ENCODE data around the gene GSG1L2.

Gene GSG1L2

GRCh38 chr17:9810100-9810949 is 11.6 kb downstream of the GSG1L2 start:
- DNase-seq (ENCODE audit: low read depth in 2 of 2): no peak
- TF ChIP-seq, protein P1, sequence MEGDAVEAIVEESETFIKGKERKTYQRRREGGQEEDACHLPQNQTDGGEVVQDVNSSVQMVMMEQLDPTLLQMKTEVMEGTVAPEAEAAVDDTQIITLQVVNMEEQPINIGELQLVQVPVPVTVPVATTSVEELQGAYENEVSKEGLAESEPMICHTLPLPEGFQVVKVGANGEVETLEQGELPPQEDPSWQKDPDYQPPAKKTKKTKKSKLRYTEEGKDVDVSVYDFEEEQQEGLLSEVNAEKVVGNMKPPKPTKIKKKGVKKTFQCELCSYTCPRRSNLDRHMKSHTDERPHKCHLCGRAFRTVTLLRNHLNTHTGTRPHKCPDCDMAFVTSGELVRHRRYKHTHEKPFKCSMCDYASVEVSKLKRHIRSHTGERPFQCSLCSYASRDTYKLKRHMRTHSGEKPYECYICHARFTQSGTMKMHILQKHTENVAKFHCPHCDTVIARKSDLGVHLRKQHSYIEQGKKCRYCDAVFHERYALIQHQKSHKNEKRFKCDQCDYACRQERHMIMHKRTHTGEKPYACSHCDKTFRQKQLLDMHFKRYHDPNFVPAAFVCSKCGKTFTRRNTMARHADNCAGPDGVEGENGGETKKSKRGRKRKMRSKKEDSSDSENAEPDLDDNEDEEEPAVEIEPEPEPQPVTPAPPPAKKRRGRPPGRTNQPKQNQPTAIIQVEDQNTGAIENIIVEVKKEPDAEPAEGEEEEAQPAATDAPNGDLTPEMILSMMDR (IDR thresholded peaks at IDR 0.05; ENCODE audit: low read depth, low read length): no peak
- no peak overlapping the region for H3K4me3 ChIP-seq (replicated peaks in 1 of 2; ENCODE audit: low read depth in 2 of 2, low read length in 2 of 2)

- TF ChIP-seq, protein P1 (IDR thresholded peaks at IDR 0.05; ENCODE audit: low read depth, low read length): no peak
- DNase-seq (ENCODE audit: low read depth in 2 of 2): no peak
- no peak overlapping the region for H3K4me3 ChIP-seq (replicated peaks in 1 of 2; ENCODE audit: low read depth in 2 of 2, low read length in 2 of 2)
These were observed 12.5 kb downstream of the GSG1L2 start for GRCh38 chr17:9809409-9809808.

DNA sequence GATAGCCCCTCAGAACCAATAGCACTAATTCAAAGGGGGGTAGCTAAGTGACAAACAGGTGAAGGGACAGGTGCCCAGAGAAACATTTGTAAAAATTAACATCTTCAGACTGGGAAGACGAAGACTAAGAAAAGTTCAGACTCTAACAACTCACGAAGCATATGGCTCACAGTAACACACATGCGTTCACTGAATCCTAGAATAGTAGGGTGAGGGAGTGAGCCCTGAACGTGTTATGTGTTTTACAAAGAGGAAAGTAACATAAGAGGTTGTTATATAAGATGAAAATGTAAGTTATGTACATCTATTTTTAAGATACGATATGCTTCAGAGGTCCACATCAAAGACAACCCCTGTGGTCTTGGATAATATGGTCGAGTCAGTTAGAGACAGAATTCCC is 15.2 kb downstream of the GSG1L2 start:
- DNase-seq (ENCODE audit: low read depth in 2 of 2): no peak
- TF ChIP-seq, protein P1 (IDR thresholded peaks at IDR 0.05; ENCODE audit: low read depth, low read length): no peak
- no peak overlapping the region for H3K4me3 ChIP-seq (replicated peaks in 1 of 2; ENCODE audit: low read depth in 2 of 2, low read length in 2 of 2)

DNA sequence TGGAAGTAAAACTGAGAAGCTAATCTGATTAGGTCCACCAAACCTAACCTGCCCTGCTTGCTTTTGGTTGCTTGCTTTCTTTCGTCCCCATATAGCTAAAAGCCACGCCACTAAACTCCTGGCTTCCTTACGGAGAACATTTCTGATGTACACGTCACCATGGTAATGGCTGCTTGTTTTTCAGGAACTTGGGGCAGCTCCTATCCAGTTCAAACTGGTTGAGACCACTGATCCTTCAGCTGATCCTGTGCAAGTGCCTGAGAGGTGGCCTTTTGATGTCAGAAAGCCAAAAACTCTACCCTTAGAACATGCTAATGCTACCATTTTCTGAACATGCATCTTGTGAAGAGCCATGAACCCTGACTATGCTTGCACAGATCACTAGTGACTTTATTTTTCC is 16.1 kb downstream of the GSG1L2 start:
- TF ChIP-seq, protein P1 (IDR thresholded peaks at IDR 0.05; ENCODE audit: low read depth, low read length): no peak
- DNase-seq (ENCODE audit: low read depth in 2 of 2): no peak
- H3K4me3 ChIP-seq (replicated peaks in 1 of 2; ENCODE audit: low read depth in 2 of 2, low read length in 2 of 2): no peak overlapping the region

GRCh38 chr17:9802697-9803096 is 19.2 kb downstream of the GSG1L2 start:
- TF ChIP-seq, protein P1 (IDR thresholded peaks at IDR 0.05; ENCODE audit: low read depth, low read length): no peak
- no peak for DNase-seq (ENCODE audit: low read depth in 2 of 2)
- H3K4me3 ChIP-seq (replicated peaks in 1 of 2; ENCODE audit: low read depth in 2 of 2, low read length in 2 of 2): no peak overlapping the region

GRCh38 chr17:9802294-9802693 is 19.6 kb downstream of the GSG1L2 start:
- DNase-seq (ENCODE audit: low read depth in 2 of 2): no peak
- TF ChIP-seq, protein P1 (IDR thresholded peaks at IDR 0.05; ENCODE audit: low read depth, low read length): no peak
- no peak overlapping the region for H3K4me3 ChIP-seq (replicated peaks in 1 of 2; ENCODE audit: low read depth in 2 of 2, low read length in 2 of 2)
